Activated CD8-positive, alpha-beta memory T cell treated with anti-CD3 and anti-CD28 coated beads, Interleukin-2, amount 50 U/mL, for 24 hours (primary cell): Measurements from ENCODE around the gene EMX2.

Source experiments
- DNase-seq: peaks from one replicate; pipeline ENCODE4 v3.0.0-alpha.2; 2020; ENCODE audit errors: extremely low read depth

The EMX2 gene

DNA sequence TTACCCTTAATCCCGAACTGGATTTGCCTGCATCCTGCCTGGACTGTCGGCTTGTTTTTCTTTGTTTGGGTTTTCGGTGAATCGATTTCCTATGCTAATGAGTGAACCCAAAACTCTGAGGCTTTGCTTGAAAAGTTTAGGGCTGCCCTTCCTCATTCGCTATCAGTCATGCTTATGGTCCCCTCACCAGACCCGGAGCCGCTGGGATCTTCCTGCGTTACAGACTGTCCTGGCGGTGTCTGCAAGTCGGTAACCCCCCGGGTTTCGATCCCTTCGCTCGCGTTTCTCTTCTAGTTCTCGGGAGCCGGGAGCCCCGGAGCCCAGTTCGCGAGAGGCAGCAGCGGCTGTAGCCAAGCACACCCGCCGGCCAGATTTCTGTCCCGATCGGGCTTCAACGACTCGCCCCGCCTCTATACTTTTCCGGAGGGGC is 2.2 kb downstream of the EMX2 start:
- DNase-seq, result no peak

GRCh38 chr10:117545141-117546019 is 2.8 kb downstream of the EMX2 start:
- no peak for DNase-seq

- no peak for DNase-seq
Measured at GRCh38 chr10:117546020-117546580, 3.6 kb downstream of the EMX2 start.

DNA sequence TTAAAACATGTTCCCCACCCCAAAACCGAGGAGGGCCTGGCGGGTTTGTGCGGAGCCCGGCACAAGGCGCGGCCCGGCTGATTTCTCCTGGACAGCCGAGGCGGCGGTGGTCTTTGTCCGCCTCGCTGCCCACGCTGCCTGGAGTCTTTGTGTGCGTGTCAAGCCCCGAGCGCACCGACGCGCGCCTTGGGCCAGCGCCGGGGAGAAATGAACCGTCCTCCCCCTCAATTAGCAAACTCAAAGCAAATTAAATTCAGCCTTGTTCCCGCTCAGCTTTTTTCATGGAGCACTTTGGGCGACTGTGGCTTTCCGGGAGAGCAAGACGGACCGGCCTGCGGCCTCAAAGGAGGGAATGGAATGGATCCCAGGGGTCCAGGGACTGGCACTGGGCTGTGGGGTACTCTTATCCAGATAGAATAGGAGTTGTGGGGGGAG is 4.1 kb downstream of the EMX2 start:
- no peak for DNase-seq

- DNase-seq, result no peak
Measured at GRCh38 chr10:117547016-117547715, 4.6 kb downstream of the EMX2 start.

- no peak for DNase-seq
Measured at GRCh38 chr10:117547716-117548668, 5.4 kb downstream of the EMX2 start.

DNA sequence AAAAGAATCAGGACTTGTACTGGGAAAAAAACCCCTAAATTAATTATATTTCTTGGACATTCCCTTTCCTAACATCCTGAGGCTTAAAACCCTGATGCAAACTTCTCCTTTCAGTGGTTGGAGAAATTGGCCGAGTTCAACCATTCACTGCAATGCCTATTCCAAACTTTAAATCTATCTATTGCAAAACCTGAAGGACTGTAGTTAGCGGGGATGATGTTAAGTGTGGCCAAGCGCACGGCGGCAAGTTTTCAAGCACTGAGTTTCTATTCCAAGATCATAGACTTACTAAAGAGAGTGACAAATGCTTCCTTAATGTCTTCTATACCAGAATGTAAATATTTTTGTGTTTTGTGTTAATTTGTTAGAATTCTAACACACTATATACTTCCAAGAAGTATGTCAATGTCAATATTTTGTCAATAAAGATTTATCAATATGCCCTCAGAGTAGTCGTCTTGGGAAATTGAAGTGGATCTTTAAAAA is 6.6 kb downstream of the EMX2 start:
- no peak for DNase-seq

DNA sequence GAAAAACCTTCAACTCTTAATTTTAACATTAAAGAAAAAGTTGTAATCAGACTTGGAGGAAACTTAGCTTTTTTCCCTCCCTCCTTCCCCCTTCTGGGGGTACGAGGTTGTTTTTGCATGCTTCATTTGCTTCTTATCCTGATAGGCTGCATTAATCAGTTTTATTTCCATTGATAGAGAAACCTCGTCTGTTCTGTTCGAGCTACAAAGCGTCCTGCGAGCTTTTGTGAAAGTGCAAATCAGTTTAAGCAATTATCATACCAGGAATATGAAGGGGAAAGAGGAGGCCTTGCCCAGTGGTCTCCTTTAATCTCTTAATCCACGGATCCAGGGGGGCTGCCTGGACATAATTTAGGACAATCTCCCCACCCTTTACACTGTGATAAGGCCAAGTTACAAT is 7.5 kb downstream of the EMX2 start:
- DNase-seq, result no peak

DNA sequence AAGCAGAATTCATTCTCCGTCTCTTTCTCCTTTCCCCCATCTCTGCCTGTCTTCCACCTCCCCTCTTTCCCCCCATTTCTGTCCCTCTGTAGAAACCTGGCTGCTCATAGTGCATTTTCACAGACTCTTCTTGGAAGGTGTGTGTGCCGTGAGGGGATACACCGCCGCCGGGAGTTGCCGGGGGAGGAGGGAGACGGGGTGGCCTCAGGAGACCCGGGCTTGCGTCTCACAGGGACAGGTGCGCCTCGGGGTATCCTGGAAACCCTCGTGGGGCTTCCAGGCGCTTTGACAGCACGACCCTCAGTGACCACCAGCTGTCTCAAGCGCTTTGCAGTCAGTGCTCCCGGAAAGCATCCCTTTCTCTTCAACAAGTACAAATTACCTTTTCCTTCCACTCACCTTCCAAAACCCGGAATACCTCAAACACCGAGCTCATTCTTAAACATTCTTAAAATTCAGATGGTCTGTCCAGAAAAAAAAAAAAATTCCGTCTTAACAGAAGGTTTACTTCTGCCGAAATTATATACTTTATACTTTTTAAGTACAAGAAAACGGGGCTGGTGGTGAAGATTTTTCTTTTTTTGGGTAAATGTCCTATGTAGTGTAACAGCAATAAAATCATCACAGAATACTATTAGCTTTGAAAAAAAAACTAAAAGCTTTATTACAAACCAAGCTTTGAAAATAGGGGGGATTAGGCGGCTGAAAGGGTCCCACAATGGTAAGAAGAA is 8.2 kb downstream of the EMX2 start:
- no peak for DNase-seq

- DNase-seq, result no peak
Measured at GRCh38 chr10:117551330-117552155, 9.0 kb downstream of the EMX2 start.

GRCh38 chr10:117552156-117552631 is 9.6 kb downstream of the EMX2 start:
- no peak for DNase-seq

GRCh38 chr10:117552701-117553141 is 10.2 kb downstream of the EMX2 start:
- no peak for DNase-seq

DNA sequence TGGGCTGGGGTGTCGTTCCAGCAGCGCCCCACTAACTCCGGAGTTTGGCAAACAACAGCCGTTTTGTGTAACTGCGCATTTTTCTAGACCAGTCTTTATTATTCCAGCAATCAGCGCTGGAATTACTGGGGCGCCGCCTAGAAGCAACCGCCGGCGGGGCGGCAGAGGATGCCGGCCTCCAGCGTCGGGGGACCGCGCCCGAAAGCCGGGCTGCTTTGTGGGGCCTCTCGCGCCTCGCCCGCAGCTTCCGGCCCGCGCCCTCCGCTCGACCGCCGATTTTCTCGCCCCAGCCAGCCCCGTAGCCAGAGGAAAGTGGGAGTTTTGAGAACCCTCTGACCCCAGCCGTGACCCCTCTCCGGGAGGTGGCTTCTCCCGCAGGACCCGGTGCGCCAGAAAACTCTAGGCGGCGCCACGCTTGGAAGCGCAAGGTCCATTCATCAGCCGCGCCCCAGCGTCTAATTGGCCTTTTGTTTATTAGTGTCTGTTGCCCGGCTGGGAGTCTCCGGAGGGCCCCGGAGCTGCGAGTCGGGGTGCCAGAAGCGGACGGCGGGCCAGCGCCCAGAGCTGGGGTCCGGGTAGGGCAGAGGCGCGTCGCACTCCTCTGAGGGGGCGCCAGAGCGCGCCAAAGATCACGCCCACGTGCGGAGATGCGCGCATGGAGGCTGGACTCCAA is 10.7 kb downstream of the EMX2 start:
- DNase-seq, result no peak

- DNase-seq, result no peak
Measured at GRCh38 chr10:117553815-117554172, 11.2 kb downstream of the EMX2 start.

DNA sequence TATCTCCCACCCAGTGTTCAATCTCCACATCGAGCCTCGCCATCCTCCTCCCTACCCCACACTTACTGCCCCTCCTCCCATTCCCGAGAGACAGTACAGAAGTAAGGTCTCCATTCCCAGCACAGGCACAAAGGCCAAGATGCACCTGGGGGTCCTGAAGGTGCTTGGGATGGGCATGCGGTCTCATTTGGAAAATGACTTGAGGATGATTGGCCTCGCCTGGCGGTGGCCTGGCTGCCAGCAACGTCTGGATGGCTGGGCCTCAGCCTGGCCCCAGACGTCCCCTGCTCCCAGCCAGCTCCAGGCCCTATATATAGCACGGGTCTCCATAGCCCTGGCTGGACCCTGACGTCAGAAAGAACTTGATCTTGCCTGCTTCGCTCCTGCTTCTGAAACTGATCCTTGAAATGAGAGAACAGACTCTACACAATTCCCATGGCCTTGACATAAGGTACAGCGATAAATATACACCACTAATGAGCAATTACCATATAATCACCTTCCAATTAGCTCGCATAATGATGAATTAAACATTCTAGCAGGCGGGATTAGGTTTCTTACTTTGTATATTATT is 11.8 kb downstream of the EMX2 start:
- no peak for DNase-seq

- no peak for DNase-seq
Measured at GRCh38 chr10:117555017-117555416, 12.5 kb downstream of the EMX2 start.

DNA sequence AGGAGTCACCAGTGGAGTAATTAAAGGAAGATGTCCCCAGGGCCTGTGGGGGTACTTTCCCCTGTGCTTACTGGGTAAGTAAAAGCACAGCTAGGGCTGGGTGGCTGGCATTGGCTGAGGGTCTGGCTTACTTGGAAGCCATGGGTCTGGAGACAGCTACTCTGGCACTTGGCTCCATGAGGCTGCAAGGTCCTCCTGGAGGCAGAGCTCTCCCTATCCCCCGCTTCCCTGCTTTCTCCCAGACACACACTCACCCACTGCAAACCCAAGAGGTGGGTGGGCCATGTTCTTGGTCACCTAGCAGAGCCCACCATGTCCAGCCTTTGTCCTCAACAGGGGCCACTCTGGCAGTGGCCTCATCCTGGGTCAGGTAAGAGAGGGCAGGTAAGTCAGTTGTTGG is 13.3 kb downstream of the EMX2 start:
- no peak for DNase-seq

DNA sequence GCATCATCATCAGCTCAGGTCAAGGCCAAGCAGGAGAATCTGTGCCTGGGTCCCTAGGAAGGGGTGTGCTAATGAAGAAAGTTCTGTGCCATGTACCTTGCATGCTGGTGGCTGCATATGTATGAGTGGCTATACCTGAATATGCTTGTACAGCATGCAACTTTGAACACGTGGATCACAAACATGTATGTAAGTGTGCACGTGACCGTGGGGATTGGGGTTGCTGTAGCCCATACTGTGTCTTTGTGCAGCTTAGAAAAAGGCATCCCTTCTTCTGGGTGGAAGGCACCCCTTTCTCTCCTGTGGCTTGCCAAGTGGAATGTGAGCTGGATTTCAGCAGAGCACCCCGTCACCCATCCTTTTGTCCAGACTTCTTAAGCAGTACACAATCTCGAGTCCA is 13.8 kb downstream of the EMX2 start:
- DNase-seq, result no peak

DNA sequence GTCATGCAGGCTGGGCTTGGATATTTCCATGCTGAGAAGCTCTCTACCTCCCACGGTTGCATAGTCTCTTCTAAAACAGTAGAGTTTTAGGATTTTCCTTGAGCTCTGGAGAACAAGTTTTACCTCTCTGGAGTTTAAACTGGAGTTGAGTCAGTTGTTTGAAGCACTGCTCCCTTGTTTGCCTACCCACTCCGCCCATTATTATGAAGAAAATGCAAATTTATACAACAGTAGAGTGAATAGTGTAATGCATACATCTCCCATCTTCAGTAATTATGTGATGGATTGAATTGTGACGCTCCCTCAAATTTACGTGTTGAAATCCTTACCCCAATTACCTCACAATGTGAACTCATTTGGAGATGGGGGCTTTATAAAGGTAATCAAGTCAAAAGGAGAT is 17.2 kb downstream of the EMX2 start:
- DNase-seq, result no peak
